Calu3 (cell line): ENCODE results near the gene SNX10. TPM values are rescaled to one million over a fixed set of nuclear protein-coding genes. Genes with fewer than 3 reads are reported as not detected.

Experiments
- BruUV-seq: library from RNA; stranded (reverse); fragments of 400-500 nt; replicated peaks from 2 replicates; lab custom pipeline; 2021; lab: Mats Ljungman, UMichigan
- CTCF ChIA-PET: fragments of 300-600 bp; sonication (Branson Sonifier 250); formaldehyde crosslinking; loops from one replicate; lab custom pipeline; 2022; ENCODE audit warnings: antibody characterized with exemption; lab: Charles Lee
- DNase-seq: peaks from one replicate; pipeline ENCODE4 v3.0.0; 2022
- H3K27ac Mint-ChIP-seq: one replicate; pipeline ENCODE4 v1.8.0; 2022; ENCODE audit warnings: mixed read lengths; ENCODE audit not compliant: unreplicated experiment
- H3K27me3 Mint-ChIP-seq: one replicate; pipeline ENCODE4 v1.8.0; 2022; ENCODE audit warnings: mixed read lengths; ENCODE audit not compliant: unreplicated experiment
- H3K36me3 Mint-ChIP-seq: one replicate; pipeline ENCODE4 v1.8.0; 2022; ENCODE audit warnings: mild to moderate bottlenecking, moderate library complexity, mixed read lengths; ENCODE audit not compliant: insufficient read depth, unreplicated experiment
- H3K4me1 Mint-ChIP-seq: one replicate; pipeline ENCODE4 v1.8.0; 2022; ENCODE audit warnings: mild to moderate bottlenecking, low read depth, mixed read lengths; ENCODE audit not compliant: unreplicated experiment
- H3K4me3 Mint-ChIP-seq: one replicate; pipeline ENCODE4 v1.8.0; 2022; ENCODE audit warnings: mild to moderate bottlenecking, low read depth, moderate library complexity, mixed read lengths; ENCODE audit not compliant: unreplicated experiment
- H3K9me3 Mint-ChIP-seq: one replicate; pipeline ENCODE4 v1.8.0; 2022; ENCODE audit warnings: low read depth, mixed read lengths; ENCODE audit not compliant: unreplicated experiment
- intact Hi-C: fragments of 100-400 bp; cut with micrococcal nuclease; formaldehyde crosslinking; loops from one replicate; pipeline ENCODE4 v1.10.0; 2022; ENCODE audit not compliant: unreplicated experiment
- total RNA-seq: library from RNA; stranded (reverse); gene quantifications from 2 replicates; pipeline ENCODE4 v1.2.3, GENCODE V29; 2022
- TF ChIP-seq, protein P1 (sequence below): fragments of 200-600 bp; IDR thresholded peaks from one replicate; pipeline ENCODE4 v1.8.0; 2022; ENCODE audit warnings: antibody characterized with exemption; ENCODE audit not compliant: unreplicated experiment

The SNX10 gene
- total RNA-seq, 1 experiment from 2014 or later: 22.1 TPM

DNA sequence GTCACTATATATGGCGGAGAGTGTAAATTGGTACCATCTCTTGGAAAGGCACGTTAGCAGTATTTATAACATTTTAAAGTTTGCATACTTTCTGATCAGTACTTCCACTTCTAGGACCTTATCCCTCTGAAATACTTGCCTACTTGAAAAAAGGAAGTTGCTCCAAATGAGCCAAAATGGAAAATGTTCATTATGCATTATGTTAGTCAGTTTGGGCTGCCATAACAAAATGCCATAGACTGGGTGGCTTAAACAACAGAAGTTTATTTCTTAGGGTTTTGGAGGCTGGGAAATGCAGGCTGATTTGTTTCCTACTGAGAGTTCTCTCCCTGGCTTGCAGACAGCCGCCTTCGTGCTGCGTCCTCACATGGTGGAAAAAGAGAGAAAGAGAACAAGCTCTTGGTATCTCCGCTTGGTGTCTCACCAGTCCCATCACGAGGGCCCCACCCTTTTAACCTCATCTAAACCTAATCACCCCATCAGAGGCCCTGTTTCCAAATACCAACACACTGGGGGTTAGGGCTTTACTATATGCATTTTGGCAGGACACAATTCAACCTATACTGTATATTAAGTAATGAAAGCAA, 6.9 kb downstream of the SNX10 start:
- no peaks in the 10 kb centered on the region for H3K4me1 Mint-ChIP-seq
- H3K9me3 Mint-ChIP-seq: no peaks in the 10 kb centered on the region
- no peak overlapping the region for H3K27ac Mint-ChIP-seq
- no peaks in the 10 kb centered on the region for H3K36me3 Mint-ChIP-seq
- H3K4me3 Mint-ChIP-seq: no peak overlapping the region
- DNase-seq: no peak
- H3K27me3 Mint-ChIP-seq: no peaks in the 10 kb centered on the region
- CTCF ChIA-PET: no interaction called here
- no TSS peak for BruUV-seq
- TF ChIP-seq, protein P1, sequence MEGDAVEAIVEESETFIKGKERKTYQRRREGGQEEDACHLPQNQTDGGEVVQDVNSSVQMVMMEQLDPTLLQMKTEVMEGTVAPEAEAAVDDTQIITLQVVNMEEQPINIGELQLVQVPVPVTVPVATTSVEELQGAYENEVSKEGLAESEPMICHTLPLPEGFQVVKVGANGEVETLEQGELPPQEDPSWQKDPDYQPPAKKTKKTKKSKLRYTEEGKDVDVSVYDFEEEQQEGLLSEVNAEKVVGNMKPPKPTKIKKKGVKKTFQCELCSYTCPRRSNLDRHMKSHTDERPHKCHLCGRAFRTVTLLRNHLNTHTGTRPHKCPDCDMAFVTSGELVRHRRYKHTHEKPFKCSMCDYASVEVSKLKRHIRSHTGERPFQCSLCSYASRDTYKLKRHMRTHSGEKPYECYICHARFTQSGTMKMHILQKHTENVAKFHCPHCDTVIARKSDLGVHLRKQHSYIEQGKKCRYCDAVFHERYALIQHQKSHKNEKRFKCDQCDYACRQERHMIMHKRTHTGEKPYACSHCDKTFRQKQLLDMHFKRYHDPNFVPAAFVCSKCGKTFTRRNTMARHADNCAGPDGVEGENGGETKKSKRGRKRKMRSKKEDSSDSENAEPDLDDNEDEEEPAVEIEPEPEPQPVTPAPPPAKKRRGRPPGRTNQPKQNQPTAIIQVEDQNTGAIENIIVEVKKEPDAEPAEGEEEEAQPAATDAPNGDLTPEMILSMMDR: no peak
- intact Hi-C loops: no loop called here

DNA sequence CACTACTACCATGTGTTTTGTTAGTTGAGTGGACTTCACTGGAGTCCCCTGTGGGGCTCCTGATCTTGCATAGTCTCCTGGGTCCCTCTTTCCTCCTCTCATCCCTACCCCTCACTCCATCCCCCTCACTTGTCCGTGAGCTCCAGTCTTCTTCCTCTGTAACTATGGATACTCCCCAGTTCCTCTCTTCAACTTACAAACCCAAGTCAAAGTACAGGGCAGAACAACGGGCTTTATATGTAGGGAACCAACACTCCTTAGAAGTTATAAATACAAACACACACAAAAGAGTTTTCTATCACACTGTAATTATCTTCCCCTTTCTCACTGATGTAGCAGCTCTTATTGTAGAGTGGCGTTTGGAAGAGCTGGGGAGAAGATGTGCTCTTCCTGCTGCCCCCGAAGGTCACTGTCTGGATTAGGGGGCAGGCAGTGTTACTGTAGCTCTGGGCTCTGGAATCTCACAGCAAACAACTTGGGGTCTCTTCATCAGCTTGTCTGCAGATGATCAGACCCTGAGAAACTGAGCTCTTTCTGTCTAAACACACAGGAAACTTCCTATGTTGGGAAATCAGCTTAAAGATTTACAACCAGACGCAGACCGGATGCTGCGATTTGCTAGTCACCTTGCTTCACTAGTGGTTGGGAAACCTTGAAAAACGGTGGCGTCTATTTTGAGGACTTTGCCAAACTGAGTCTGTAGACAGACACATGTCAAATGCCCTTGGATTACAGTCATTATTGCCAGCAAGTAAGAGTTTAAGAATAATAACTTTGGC, 13.6 kb downstream of the SNX10 start:
- intact Hi-C loops: no loop called here
- DNase-seq: no peak
- Mint-ChIP-seq H3K36me3 (no peaks in the 10 kb centered on the region), H3K4me3 (no peak overlapping the region), H3K27me3 (no peaks in the 10 kb centered on the region), H3K27ac (no peak overlapping the region), H3K9me3 (no peaks in the 10 kb centered on the region), H3K4me1 (no peaks in the 10 kb centered on the region)
- no TSS peak for BruUV-seq
- CTCF ChIA-PET: no interaction called here
- TF ChIP-seq, protein P1: no peak

DNA sequence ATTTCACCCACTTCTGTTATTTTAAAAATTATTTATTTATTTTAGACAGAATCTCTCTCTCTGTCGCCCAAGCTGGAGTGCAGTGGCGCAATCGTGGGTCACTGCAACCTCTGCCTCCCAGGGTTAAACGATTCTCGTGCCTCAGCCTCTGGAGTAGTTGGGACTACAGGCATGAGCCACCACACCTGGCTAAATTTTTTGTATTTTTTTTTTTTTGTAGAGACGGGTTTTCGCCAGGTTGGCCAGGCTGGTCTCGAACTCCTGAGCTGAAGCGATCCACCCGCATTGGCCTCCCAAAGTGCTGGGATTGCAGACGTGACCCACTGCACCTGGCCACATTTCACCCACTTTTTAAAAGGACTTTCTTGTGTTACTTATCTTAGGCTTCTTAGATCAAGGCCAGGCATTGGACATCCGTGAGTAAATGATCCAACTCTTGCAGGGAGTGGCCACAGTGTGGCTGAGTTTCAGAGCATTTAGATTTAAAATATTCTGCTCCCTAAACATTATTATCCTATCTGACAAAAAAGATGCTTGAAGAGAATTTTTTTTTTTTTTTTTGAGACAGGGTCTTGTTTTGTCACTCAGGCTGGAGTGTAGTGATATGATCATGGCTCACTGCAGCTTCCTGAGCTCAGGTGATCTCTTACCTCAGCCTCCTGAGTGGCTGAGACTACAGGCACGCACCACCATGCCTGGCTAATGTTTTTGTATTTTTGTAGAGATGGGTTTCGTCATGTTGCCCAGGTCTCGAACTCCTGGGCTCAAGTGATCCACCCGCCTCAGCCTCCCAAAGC, 14.4 kb downstream of the SNX10 start:
- H3K27ac Mint-ChIP-seq: no peak overlapping the region
- H3K27me3 Mint-ChIP-seq: no peaks in the 10 kb centered on the region
- TF ChIP-seq, protein P1: no peak
- no TSS peak for BruUV-seq
- no peak for DNase-seq
- H3K4me1 Mint-ChIP-seq: no peaks in the 10 kb centered on the region
- H3K9me3 Mint-ChIP-seq: no peaks in the 10 kb centered on the region
- CTCF ChIA-PET: interaction anchor here (1.7 kb wide), 1 partner anchor 12 kb away, joined by 6 read pairs; no protein-coding TSS in a partner anchor
- intact Hi-C loops: no loop called here
- H3K36me3 Mint-ChIP-seq: no peaks in the 10 kb centered on the region
- H3K4me3 Mint-ChIP-seq: no peak overlapping the region

DNA sequence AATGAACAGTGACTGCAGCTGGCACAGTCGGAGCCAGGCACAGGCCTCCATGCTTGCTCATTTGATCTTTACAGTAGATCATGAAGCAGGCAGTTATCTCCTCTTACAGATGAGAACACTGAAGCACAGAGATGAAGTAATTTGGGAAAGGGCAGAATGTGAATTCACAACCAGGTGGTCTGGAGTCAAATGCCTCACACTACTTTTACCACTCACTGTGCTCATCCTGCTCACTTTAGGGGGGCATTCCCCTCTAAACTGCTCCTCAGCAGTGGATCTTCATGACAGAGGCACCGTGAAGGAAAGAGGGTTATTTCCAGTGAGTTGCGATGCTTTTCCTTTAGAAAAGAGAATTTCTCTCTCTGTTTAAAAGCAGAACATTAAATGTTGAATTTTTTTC, 15.1 kb downstream of the SNX10 start:
- BruUV-seq: no TSS peak
- intact Hi-C loops: no loop called here
- no peaks in the 10 kb centered on the region for H3K36me3 Mint-ChIP-seq
- no peaks in the 10 kb centered on the region for H3K4me1 Mint-ChIP-seq
- DNase-seq: no peak
- no peaks in the 10 kb centered on the region for H3K9me3 Mint-ChIP-seq
- TF ChIP-seq, protein P1: no peak
- H3K27me3 Mint-ChIP-seq: no peaks in the 10 kb centered on the region
- no peak overlapping the region for H3K4me3 Mint-ChIP-seq
- H3K27ac Mint-ChIP-seq: no peak overlapping the region
- CTCF ChIA-PET: interaction anchor here (1.7 kb wide), 1 partner anchor 12 kb away, joined by 6 read pairs; no protein-coding TSS in a partner anchor
